Ovary (tissue), 9 donors: ENCODE measurements around the gene FAM110A. TPM values are rescaled to one million over a fixed set of nuclear protein-coding genes. Genes with fewer than 3 reads are reported as not detected.

ENCODE experiments used
- DNase-seq, 5 donors: peaks; one replicate each; pipeline ENCODE4 v3.0.0-alpha.2; 2019 to 2020
- H3K27ac ChIP-seq, 2 donors: fragments of 200-600 bp; one replicate each; pipeline versions ENCODE4 v1.5.1 to v1.8.0; 2019 to 2022
- H3K27me3 ChIP-seq: fragments of 200-600 bp; one replicate; pipeline ENCODE4 v1.8.0; 2022
- H3K36me3 ChIP-seq: fragments of 200-600 bp; sonication (generic); one replicate; pipeline ENCODE4 v1.5.1; 2019
- H3K4me1 ChIP-seq: one replicate; pipeline ENCODE4 v1.8.1; 2013; ENCODE audit warnings: mild to moderate bottlenecking, moderate library complexity; ENCODE audit not compliant: insufficient read depth
- H3K4me3 ChIP-seq: fragments of 200-600 bp; sonication (generic); one replicate; pipeline ENCODE4 v1.5.1; 2017
- H3K9me3 ChIP-seq, 2 donors: fragments of 200-600 bp in 1 of 2; sonication (generic) in 1 of 2; one replicate each; pipeline versions ENCODE4 v1.5.1 to v1.8.1; 2013 to 2019; ENCODE audit warnings: mild to moderate bottlenecking in 1 of 2, moderate library complexity in 1 of 2
- EP300 ChIP-seq: sonication (generic); formaldehyde crosslinking; IDR thresholded peaks from one replicate; pipeline ENCODE4 v1.6.1; 2017; ENCODE audit warnings: antibody characterized with exemption
- POLR2A ChIP-seq: fragments of 450-650 bp; IDR thresholded peaks from one replicate; pipeline ENCODE4 v1.6.1; 2017; ENCODE audit warnings: antibody characterized with exemption, mild to moderate bottlenecking, moderate library complexity
- WGBS, 3 donors: extraction: QIAGEN DNeasy Blood & Tissue Kit in 1 of 3; methylation state at CpG; one replicate each; pipeline versions ENCODE4 v1.1.5 to v1.1.7; 2013 to 2017; 5-methylcytosine and 5-hydroxymethylcytosine counted together
- intact Hi-C, 4 donors: fragments of 100-400 bp; cut with DNase I; formaldehyde crosslinking; loops; one replicate each; pipeline versions ENCODE4 v1.11.0 to v1.15.1; 2022 to 2023
- polyA plus RNA-seq, 2 donors: library from polyadenylated mRNA; stranded (reverse); fragments of 200-250 nt in 1 of 2; fragments of 350-450 nt in 1 of 2; fragmentation: Illumina TruSeq in 1 of 2; extraction: RNeasy Lipid Tissue Mini Kit (QIAGEN cat#74804) in 1 of 2; gene quantifications; one replicate each; pipeline ENCODE4 v1.2.3, GENCODE V29; 2013 to 2014
- total RNA-seq, 7 donors: library from RNA; depleted of rRNA in 2 of 7; stranded (reverse); fragments of >200 nt in 2 of 7; fragmentation: NEBNext Ultra II Directional in 3 of 7; extraction: Animal tissue kit (Norgen Biotek cat#: 25700) in 3 of 7; gene quantifications; one replicate each; pipeline versions ENCODE4 v1.1.0 to v1.2.4, GENCODE V29; 2016 to 2023
- TF ChIP-seq, protein P1 (sequence below), 3 donors: fragments of 450-650 bp in 2 of 3; fragments of 200-600 bp in 1 of 3; IDR thresholded peaks; one replicate each; pipeline versions ENCODE4 v1.5.1 to v1.8.0; 2016 to 2022; ENCODE audit warnings: antibody characterized with exemption in 3 of 3, mild to moderate bottlenecking in 1 of 3
- donor health status: DM: no; HTN: no; CAD: no; lungs with moderate emphysema.
- donor health status: DM: no; HTN: no; CAD: no.
- donor health status: Bipolar disorder and iron deficiency.
- donor health status: DM: yes; HTN: yes; CAD: no.
- donor health status: DM: no; HTN: no; CAD: no.
- donor health status: DM: yes; HTN: yes; CAD: no.

The FAM110A gene
- total and polyA plus RNA-seq, 9 donors, result 2.1 to 6.6 (median 2.9) TPM

DNA sequence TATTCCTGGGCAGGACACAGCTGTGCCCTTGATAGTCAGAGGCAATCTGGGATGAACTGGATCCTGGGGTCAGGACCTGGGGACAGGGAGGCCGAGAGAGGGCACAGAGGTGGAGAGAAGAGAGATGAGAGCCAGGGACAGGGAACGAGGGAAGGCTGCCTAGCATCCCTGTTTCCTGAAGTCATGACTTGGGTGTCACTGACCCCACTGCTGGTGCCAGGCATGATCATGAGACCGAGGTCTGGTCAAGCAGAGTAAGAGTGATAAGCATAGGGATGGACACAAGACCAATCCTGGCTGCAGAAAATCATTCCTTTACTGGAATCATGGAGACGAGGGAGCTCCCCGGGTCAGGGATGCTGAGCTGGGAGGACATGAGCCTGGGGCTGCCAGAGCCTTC lies 36.1 kb downstream of the FAM110A start:
- Histone ChIP-seq H3K27ac (no peak overlapping the region), H3K4me1 (no peaks in the 10 kb centered on the region), H3K4me3 (no peak overlapping the region), H3K27me3 (no peaks in the 10 kb centered on the region), H3K9me3 (no peaks in the 10 kb centered on the region), H3K36me3 (no peaks in the 10 kb centered on the region)
- 61 to 69% (median 63%) methylated on average over 5 of the region's 5 CpGs for WGBS, 3 donors
- DNase-seq, result no peak
- TF ChIP-seq, protein P1, sequence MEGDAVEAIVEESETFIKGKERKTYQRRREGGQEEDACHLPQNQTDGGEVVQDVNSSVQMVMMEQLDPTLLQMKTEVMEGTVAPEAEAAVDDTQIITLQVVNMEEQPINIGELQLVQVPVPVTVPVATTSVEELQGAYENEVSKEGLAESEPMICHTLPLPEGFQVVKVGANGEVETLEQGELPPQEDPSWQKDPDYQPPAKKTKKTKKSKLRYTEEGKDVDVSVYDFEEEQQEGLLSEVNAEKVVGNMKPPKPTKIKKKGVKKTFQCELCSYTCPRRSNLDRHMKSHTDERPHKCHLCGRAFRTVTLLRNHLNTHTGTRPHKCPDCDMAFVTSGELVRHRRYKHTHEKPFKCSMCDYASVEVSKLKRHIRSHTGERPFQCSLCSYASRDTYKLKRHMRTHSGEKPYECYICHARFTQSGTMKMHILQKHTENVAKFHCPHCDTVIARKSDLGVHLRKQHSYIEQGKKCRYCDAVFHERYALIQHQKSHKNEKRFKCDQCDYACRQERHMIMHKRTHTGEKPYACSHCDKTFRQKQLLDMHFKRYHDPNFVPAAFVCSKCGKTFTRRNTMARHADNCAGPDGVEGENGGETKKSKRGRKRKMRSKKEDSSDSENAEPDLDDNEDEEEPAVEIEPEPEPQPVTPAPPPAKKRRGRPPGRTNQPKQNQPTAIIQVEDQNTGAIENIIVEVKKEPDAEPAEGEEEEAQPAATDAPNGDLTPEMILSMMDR (IDR thresholded peaks at IDR 0.05), result no peak
- TF ChIP-seq POLR2A (no peak), EP300 (no peak)
- intact Hi-C loops, result loop anchor here in 1 of 4 donors (10.0 kb wide), 1 partner anchor 85 kb away; no protein-coding TSS in a partner anchor

DNA sequence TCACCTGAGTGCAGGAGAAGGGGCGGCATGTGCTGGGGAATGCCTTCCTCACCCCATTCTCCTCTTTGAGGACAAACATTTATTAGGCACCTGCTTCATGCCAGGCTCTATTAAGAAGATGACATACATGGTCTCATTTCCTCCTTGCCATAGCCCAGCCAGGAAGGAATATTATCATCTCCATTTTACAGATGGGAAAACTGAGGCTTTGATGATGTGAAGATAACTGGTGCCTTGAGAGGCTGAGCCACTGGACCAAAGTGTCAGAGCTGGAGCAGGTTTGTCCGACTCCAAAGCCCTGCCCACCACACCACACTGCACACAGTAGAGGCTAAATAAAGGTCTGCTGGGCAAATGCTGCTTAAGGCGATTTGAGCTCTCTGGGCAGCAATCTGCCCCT lies 37.2 kb downstream of the FAM110A start:
- intact Hi-C loops, result loop anchor here in 1 of 4 donors (10.0 kb wide), 1 partner anchor 84 kb away; no protein-coding TSS in a partner anchor

DNA sequence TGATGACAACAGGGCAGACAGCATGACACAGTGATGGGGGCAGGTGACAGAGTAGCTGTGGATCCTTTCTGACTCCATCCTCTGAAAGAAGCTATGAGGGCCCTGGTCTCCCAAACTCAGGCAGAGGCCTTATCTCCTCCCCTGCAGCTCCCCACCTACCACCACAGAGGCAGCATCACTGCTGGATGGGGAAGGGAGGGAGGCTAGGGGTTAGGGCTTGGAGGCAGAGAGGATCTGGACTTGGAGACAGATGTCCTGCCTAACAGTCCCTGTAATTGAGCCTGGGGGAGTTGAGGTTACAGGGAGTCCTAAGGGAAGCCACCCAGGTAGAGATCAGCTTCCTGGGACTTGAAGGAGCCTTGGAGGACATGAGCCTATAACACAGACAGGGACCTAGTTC lies 37.9 kb downstream of the FAM110A start:
- Histone ChIP-seq H3K27me3 (no peaks in the 10 kb centered on the region), H3K4me3 (no peak overlapping the region), H3K27ac (no peak overlapping the region), H3K9me3 (no peaks in the 10 kb centered on the region), H3K4me1 (no peaks in the 10 kb centered on the region), H3K36me3 (no peaks in the 10 kb centered on the region)
- intact Hi-C loops, result loop anchor here in 1 of 4 donors (10.0 kb wide), 1 partner anchor 83 kb away; no protein-coding TSS in a partner anchor
- no peak for DNase-seq
- TF ChIP-seq EP300 (no peak), POLR2A (no peak)
- TF ChIP-seq, protein P1 (IDR thresholded peaks at IDR 0.05), result no peak

More for the DNA sequence above, 37.2 kb downstream of the FAM110A start:
- no peak for TF ChIP-seq POLR2A
- TF ChIP-seq, protein P1 (IDR thresholded peaks at IDR 0.05), result no peak
- TF ChIP-seq EP300, result no peak
- Histone ChIP-seq H3K4me1 (no peaks in the 10 kb centered on the region), H3K4me3 (no peak overlapping the region), H3K27ac (no peak overlapping the region), H3K27me3 (no peaks in the 10 kb centered on the region), H3K36me3 (no peaks in the 10 kb centered on the region), H3K9me3 (no peaks in the 10 kb centered on the region)
- WGBS, 3 donors, result 84 to 90% (median 87%) methylated on average over 3 of the region's 3 CpGs
- DNase-seq, result no peak

DNA sequence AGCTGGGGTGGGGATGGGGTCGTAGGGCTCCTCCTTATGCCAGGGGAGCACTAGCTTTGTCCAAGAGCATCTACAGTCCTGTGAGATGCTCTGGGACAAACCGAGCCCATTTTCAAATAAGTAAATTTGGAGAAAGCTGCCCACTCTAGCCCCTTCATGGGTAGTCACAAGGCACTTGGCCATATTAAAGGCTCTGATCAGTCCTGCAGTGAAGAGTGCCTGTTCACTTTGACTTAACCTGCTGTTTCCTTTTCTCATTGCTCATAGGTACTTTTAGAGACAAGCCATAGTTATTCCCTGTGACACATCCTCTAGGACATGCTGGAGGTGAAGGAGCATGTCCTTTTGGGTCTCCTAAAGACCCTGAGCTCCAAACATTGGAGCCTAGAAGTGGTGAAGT lies 38.4 kb downstream of the FAM110A start:
- Histone ChIP-seq H3K4me1 (no peaks in the 10 kb centered on the region), H3K9me3 (no peaks in the 10 kb centered on the region), H3K27me3 (no peaks in the 10 kb centered on the region), H3K27ac (no peak overlapping the region), H3K36me3 (no peaks in the 10 kb centered on the region), H3K4me3 (no peak overlapping the region)
- DNase-seq, result no peak
- TF ChIP-seq POLR2A (no peak), EP300 (no peak)
- TF ChIP-seq, protein P1 (IDR thresholded peaks at IDR 0.05), result no peak
- WGBS, 3 donors, result 48 to 73% (median 54%) methylated on average over 2 of the region's 2 CpGs
- intact Hi-C loops, result loop anchor here in 1 of 4 donors (10.0 kb wide), 1 partner anchor 83 kb away; no protein-coding TSS in a partner anchor
